Right forelimb (tissue), 1 donor: ENCODE data around the gene FGFR3.

Experiments
- DNase-seq: peaks from one replicate; pipeline ENCODE4 v3.0.0-alpha.2; 2018

Gene FGFR3

GRCh38 chr4:1803523-1804423 is 10.7 kb downstream of the FGFR3 start:
- DNase-seq: no peak

GRCh38 chr4:1804638-1805492 is 11.8 kb downstream of the FGFR3 start:
- no peak for DNase-seq

- no peak for DNase-seq
These were observed 12.6 kb downstream of the FGFR3 start for GRCh38 chr4:1805493-1806222.

- DNase-seq: no peak
These were observed 13.1 kb downstream of the FGFR3 start for GRCh38 chr4:1806223-1806564.

- DNase-seq: no peak
These were observed 13.7 kb downstream of the FGFR3 start for GRCh38 chr4:1806596-1807331.

GRCh38 chr4:1807332-1807777 is 14.3 kb downstream of the FGFR3 start:
- DNase-seq: no peak

GRCh38 chr4:1808396-1808795 is 15.3 kb downstream of the FGFR3 start:
- no peak for DNase-seq

GRCh38 chr4:1808851-1809753 is 16.0 kb downstream of the FGFR3 start:
- no peak for DNase-seq

- peak; percentile 89 for DNase-seq
These were observed 16.8 kb downstream of the FGFR3 start for GRCh38 chr4:1809754-1810502.

- DNase-seq: no peak
These were observed 17.7 kb downstream of the FGFR3 start for GRCh38 chr4:1810765-1811164.

GRCh38 chr4:1812720-1813119 is 19.6 kb downstream of the FGFR3 start:
- no peak for DNase-seq

- no peak for DNase-seq
These were observed 20.1 kb downstream of the FGFR3 start for GRCh38 chr4:1813231-1813630.

GRCh38 chr4:1813915-1814314 is 20.8 kb downstream of the FGFR3 start:
- DNase-seq: no peak

GRCh38 chr4:1814453-1814852 is 21.4 kb downstream of the FGFR3 start:
- no peak for DNase-seq

GRCh38 chr4:1815096-1815996 is 22.3 kb downstream of the FGFR3 start:
- DNase-seq: no peak

- DNase-seq: no peak
These were observed 23.1 kb downstream of the FGFR3 start for GRCh38 chr4:1815997-1816860.

- no peak for DNase-seq
These were observed 26.2 kb downstream of the FGFR3 start for GRCh38 chr4:1819284-1819683.

- DNase-seq: no peak
These were observed 26.7 kb downstream of the FGFR3 start for GRCh38 chr4:1819816-1820215.
